WTC11 (cell line): ENCODE results near the gene TAF4. TPM values are rescaled to one million over a fixed set of nuclear protein-coding genes. Genes with fewer than 3 reads are reported as not detected.
"Not testable (repeated sequence)": the region's sequence is repeated elsewhere in the genome, so short reads cannot be mapped to it uniquely, and the experiment has no call there.

ENCODE experiments used
- ATAC-seq: fragments of 200-7000 bp; cut with Tn5 transposase; 2 replicates; pipeline ENCODE4 v1.10.0; 2021; ENCODE audit warnings: mild to moderate bottlenecking, moderate library complexity
- CTCF ChIA-PET: fragments of 300-600 bp; sonication (Branson Sonifier 250); formaldehyde crosslinking; loops from one replicate; lab custom pipeline; 2021; ENCODE audit warnings: antibody characterized with exemption; lab: Charles Lee
- POLR2A ChIA-PET: fragments of 350-600 bp; sonication (Branson Sonifier 250); formaldehyde crosslinking; loops from one replicate; lab custom pipeline; 2021; ENCODE audit warnings: antibody characterized with exemption; lab: Charles Lee
- DNase-seq: peaks from one replicate; pipeline ENCODE4 v3.0.0; 2021; ENCODE audit warnings: low spot score
- H3K27ac Mint-ChIP-seq: 2 replicates; pipeline ENCODE4 v1.8.0; 2021; ENCODE audit warnings: mixed read lengths
- H3K27me3 Mint-ChIP-seq: 2 replicates; pipeline ENCODE4 v1.8.0; 2021; ENCODE audit warnings: low read depth, mild to moderate bottlenecking, moderate library complexity, mixed read lengths
- H3K36me3 Mint-ChIP-seq: 2 replicates; pipeline ENCODE4 v1.8.0; 2021; ENCODE audit warnings: mixed read lengths
- H3K4me1 Mint-ChIP-seq: 2 replicates; pipeline ENCODE4 v1.8.0; 2022; ENCODE audit warnings: mixed read lengths
- H3K4me3 Mint-ChIP-seq: 2 replicates; pipeline ENCODE4 v1.8.0; 2021; ENCODE audit warnings: mild to moderate bottlenecking, moderate library complexity, mixed read lengths
- H3K9me3 Mint-ChIP-seq: 2 replicates; pipeline ENCODE4 v1.8.0; 2021; ENCODE audit warnings: mixed read lengths
- AFF4 ChIP-seq: sonication (generic); formaldehyde crosslinking; IDR thresholded peaks from 2 replicates; pipeline ENCODE4 v1.8.1; 2023; ENCODE audit warnings: mild to moderate bottlenecking, missing genetic modification reagents, borderline replicate concordance
- ATF1 ChIP-seq: sonication (generic); formaldehyde crosslinking; IDR thresholded peaks from 2 replicates; pipeline ENCODE4 v1.8.1; 2023; ENCODE audit warnings: mild to moderate bottlenecking, moderate library complexity, missing genetic modification reagents
- ATF6 ChIP-seq: sonication (generic); formaldehyde crosslinking; IDR thresholded peaks from 2 replicates; pipeline ENCODE4 v1.8.1; 2023; ENCODE audit warnings: mild to moderate bottlenecking, missing genetic modification reagents
- FOXP1 ChIP-seq: sonication (generic); formaldehyde crosslinking; IDR thresholded peaks from 2 replicates; pipeline ENCODE4 v1.8.0; 2022; ENCODE audit warnings: missing genetic modification reagents, mild to moderate bottlenecking, moderate library complexity, borderline replicate concordance
- JUN ChIP-seq: sonication (generic); formaldehyde crosslinking; IDR thresholded peaks from 2 replicates; pipeline ENCODE4 v1.8.0; 2023; ENCODE audit warnings: mild to moderate bottlenecking, missing genetic modification reagents
- KAT7 ChIP-seq: sonication (generic); formaldehyde crosslinking; IDR thresholded peaks from 2 replicates; pipeline ENCODE4 v1.8.1; 2023; ENCODE audit warnings: missing genetic modification reagents, mild to moderate bottlenecking, borderline replicate concordance
- NR1H2 ChIP-seq: sonication (generic); formaldehyde crosslinking; IDR thresholded peaks from 2 replicates; pipeline ENCODE4 v1.9.0; 2021; ENCODE audit warnings: mild to moderate bottlenecking, moderate library complexity, missing genetic modification reagents
- NR3C1 ChIP-seq: sonication (generic); formaldehyde crosslinking; conservative IDR thresholded peaks from 2 replicates; pipeline ENCODE4 v1.8.1; 2023; ENCODE audit warnings: low read depth, mild to moderate bottlenecking, missing genetic modification reagents
- TCF7 ChIP-seq: sonication (generic); formaldehyde crosslinking; IDR thresholded peaks from 2 replicates; pipeline ENCODE4 v1.8.0; 2022; ENCODE audit warnings: mild to moderate bottlenecking, low read depth, missing genetic modification reagents, moderate library complexity
- USF1 ChIP-seq: sonication (generic); formaldehyde crosslinking; IDR thresholded peaks from 2 replicates; pipeline ENCODE4 v1.8.0; 2022; ENCODE audit warnings: mild to moderate bottlenecking, missing genetic modification reagents
- ZNF121 ChIP-seq: sonication (generic); formaldehyde crosslinking; IDR thresholded peaks from 2 replicates; pipeline ENCODE4 v1.8.0; 2023; ENCODE audit warnings: missing genetic modification reagents
- ZNF138 ChIP-seq: sonication (generic); formaldehyde crosslinking; conservative IDR thresholded peaks from 2 replicates; pipeline ENCODE4 v1.8.1; 2022; ENCODE audit warnings: mild to moderate bottlenecking, moderate library complexity, missing genetic modification reagents
- ZNF232 ChIP-seq: sonication (generic); formaldehyde crosslinking; IDR thresholded peaks from 2 replicates; pipeline ENCODE4 v1.8.0; 2022; ENCODE audit warnings: mild to moderate bottlenecking, missing genetic modification reagents
- ZNF263 ChIP-seq: sonication (generic); formaldehyde crosslinking; IDR thresholded peaks from 2 replicates; pipeline ENCODE4 v1.8.1; 2022; ENCODE audit warnings: low read depth, mild to moderate bottlenecking, moderate library complexity, missing genetic modification reagents
- ZNF532 ChIP-seq: fragments of 250-450 bp; sonication (Bioruptor Pico); IDR thresholded peaks from 2 replicates; pipeline ENCODE4 v1.9.0; 2021; ENCODE audit warnings: mild to moderate bottlenecking, borderline replicate concordance
- ZNF671 ChIP-seq: fragments of 250-450 bp; sonication (Bioruptor Pico); IDR thresholded peaks from 2 replicates; pipeline ENCODE4 v1.8.0; 2021; ENCODE audit warnings: mild to moderate bottlenecking
- total RNA-seq: library from RNA; stranded (reverse); gene quantifications from 3 replicates; pipeline ENCODE4 v1.2.3, GENCODE V29; 2021
- TF ChIP-seq, protein P1 (sequence below): sonication (generic); formaldehyde crosslinking; conservative IDR thresholded peaks from 2 replicates; pipeline ENCODE4 v1.8.1; 2023; ENCODE audit warnings: mild to moderate bottlenecking, low read depth, missing genetic modification reagents, moderate library complexity

The TAF4 gene
- total RNA-seq, 1 experiment from 2014 or later: 34.4 TPM

DNA sequence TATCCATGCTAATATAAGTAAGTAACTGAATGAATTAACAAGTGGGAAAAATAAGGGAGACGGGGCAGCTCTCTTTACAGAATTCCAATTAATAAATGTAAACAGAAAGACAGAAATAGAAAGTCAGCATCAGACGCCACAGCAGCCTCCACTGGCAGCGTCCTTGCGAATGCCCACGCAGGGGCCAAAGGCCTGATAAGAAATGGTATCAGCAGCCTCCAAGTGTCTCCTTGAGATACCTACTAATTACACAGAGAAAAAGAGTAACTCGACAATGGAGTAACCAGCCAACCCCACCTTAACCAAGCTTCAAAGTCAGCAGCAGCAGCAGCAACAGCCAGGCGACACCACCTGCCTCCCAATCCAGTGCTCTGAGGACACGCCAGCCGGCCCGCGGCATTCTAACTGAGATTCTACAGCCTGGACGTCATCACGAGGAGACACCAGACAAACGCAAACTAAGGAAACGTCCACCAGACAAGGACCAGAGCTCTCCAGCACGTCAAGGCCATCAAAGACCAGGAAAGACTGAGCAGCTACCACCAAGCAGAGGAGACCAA is 78.8 kb downstream of the TAF4 start (continued):
- TF ChIP-seq, protein P1, sequence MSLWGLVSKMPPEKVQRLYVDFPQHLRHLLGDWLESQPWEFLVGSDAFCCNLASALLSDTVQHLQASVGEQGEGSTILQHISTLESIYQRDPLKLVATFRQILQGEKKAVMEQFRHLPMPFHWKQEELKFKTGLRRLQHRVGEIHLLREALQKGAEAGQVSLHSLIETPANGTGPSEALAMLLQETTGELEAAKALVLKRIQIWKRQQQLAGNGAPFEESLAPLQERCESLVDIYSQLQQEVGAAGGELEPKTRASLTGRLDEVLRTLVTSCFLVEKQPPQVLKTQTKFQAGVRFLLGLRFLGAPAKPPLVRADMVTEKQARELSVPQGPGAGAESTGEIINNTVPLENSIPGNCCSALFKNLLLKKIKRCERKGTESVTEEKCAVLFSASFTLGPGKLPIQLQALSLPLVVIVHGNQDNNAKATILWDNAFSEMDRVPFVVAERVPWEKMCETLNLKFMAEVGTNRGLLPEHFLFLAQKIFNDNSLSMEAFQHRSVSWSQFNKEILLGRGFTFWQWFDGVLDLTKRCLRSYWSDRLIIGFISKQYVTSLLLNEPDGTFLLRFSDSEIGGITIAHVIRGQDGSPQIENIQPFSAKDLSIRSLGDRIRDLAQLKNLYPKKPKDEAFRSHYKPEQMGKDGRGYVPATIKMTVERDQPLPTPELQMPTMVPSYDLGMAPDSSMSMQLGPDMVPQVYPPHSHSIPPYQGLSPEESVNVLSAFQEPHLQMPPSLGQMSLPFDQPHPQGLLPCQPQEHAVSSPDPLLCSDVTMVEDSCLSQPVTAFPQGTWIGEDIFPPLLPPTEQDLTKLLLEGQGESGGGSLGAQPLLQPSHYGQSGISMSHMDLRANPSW (CRISPR knock-in tag): no peak
- TF ChIP-seq ZNF532: no peak

- H3K27ac Mint-ChIP-seq: no peak overlapping the region
- peaks cover 42% of the 10 kb centered on the region for H3K36me3 Mint-ChIP-seq
- H3K27me3 Mint-ChIP-seq: no peaks in the 10 kb centered on the region
- no peaks in the 10 kb centered on the region for H3K9me3 Mint-ChIP-seq
- DNase-seq: no peak
- TF ChIP-seq ZNF121 (CRISPR knock-in tag): no peak
- no peak for TF ChIP-seq KAT7 (CRISPR knock-in tag)
- no peak for TF ChIP-seq NR1H2 (CRISPR knock-in tag)
- TF ChIP-seq, all 79 proteins: peak for 0
- no peaks in the 10 kb centered on the region; the same call in 1 of the 2 replicates for H3K4me1 Mint-ChIP-seq
- no peak overlapping the region for H3K4me3 Mint-ChIP-seq
- POLR2A ChIA-PET: no interaction called here
- CTCF ChIA-PET: no interaction called here
- no peak for ATAC-seq
Measured at GRCh38 chr20:61985096-61985495, 80.6 kb downstream of the TAF4 start.

DNA sequence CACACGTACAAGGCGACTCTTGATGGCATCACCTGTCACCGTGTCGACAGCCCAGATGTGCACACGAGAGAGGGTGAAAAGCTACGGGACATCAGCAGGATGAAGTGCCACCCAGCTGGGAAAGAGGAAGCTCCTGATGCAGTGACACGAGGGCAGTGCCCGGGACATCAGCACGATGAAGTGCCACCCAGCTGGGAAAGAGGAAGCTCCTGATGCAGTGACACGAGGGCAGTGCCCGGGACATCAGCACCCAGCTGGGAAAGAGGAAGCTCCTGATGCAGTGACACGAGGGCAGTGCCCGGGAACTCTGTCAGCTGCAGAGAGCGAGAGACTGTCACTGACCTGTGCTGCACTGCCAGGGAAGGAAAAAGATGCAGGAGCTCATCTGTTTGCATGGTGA is 81.2 kb downstream of the TAF4 start:
- POLR2A ChIA-PET, H3K27me3 Mint-ChIP-seq, CTCF ChIA-PET, H3K4me3 Mint-ChIP-seq, H3K9me3 Mint-ChIP-seq, ATAC-seq, DNase-seq, H3K4me1 Mint-ChIP-seq: not testable (repeated sequence)
- peaks cover 37% of the 10 kb centered on the region for H3K36me3 Mint-ChIP-seq
- peak overlapping the region; percentile 23; the same call in 1 of the 2 replicates for H3K27ac Mint-ChIP-seq

- POLR2A ChIA-PET: no interaction called here
- DNase-seq (no peak), ATAC-seq (no peak)
- Mint-ChIP-seq H3K27me3 (no peaks in the 10 kb centered on the region), H3K36me3 (peaks cover 37% of the 10 kb centered on the region), H3K27ac (peak overlapping the region; percentile 30; the same call in 1 of the 2 replicates), H3K4me1 (no peaks in the 10 kb centered on the region; the same call in 1 of the 2 replicates), H3K9me3 (no peaks in the 10 kb centered on the region), H3K4me3 (no peak overlapping the region)
- CTCF ChIA-PET: no interaction called here
- TF ChIP-seq USF1 (CRISPR knock-in tag) (no peak), ATF6 (CRISPR knock-in tag) (no peak), NR3C1 (CRISPR knock-in tag) (no peak), TCF7 (CRISPR knock-in tag) (no peak), FOXP1 (CRISPR knock-in tag) (no peak), ZNF138 (no peak), ZNF263 (CRISPR knock-in tag) (no peak), ATF1 (CRISPR knock-in tag) (no peak), JUN (CRISPR knock-in tag) (no peak), ZNF671 (CRISPR knock-in tag) (no peak), ZNF232 (CRISPR knock-in tag) (no peak), AFF4 (CRISPR knock-in tag) (no peak)
Measured at GRCh38 chr20:61983965-61984364, 81.7 kb downstream of the TAF4 start.
